SK-N-SH (cell line): Measurements from ENCODE around the gene C2CD3. TPM values are rescaled to one million over a fixed set of nuclear protein-coding genes. Genes with fewer than 3 reads are reported as not detected.

Source experiments
- CTCF ChIA-PET: fragments of 300-600, 350-600 bp; formaldehyde crosslinking; extraction: SDS; loops from one replicate; lab custom pipeline; 2021; lab: Yijun Ruan, JAX
- POLR2A ChIA-PET: fragments of 350-600 bp; sonication (Branson Sonifier 250); formaldehyde crosslinking; extraction: SDS; loops from one replicate; lab custom pipeline; 2020; ENCODE audit warnings: antibody characterized with exemption, inconsistent platforms; lab: Yijun Ruan, JAX
- DNase-seq: peaks from one replicate; pipeline ENCODE4 v3.0.0; 2012
- H2AFZ ChIP-seq: fragments of 200-600 bp; sonication (generic); 2 replicates; pipeline ENCODE4 v1.8.1; 2016; ENCODE audit warnings: antibody characterized with exemption, mild to moderate bottlenecking, low read depth
- H3F3A ChIP-seq: fragments of 200-600 bp; sonication (generic); replicated peaks from 2 replicates; pipeline ENCODE3; 2016; ENCODE audit warnings: antibody characterized with exemption, mild to moderate bottlenecking; ENCODE audit not compliant: insufficient read depth
- H3K27ac ChIP-seq, 2 experiments: fragments of 200-500 bp in 1 of 2; fragments of 200-600 bp in 1 of 2; sonication (Bioruptor generic) in 1 of 2; sonication (generic), shearing (Covaris generic) in 1 of 2; 2 replicates each; pipeline versions ENCODE4 v1.5.1 to v1.6.1; 2014 to 2016; ENCODE audit warnings: low read depth in 2 of 2, inconsistent platforms in 1 of 2, low read length in 1 of 2, mild to moderate bottlenecking in 1 of 2, mixed read lengths in 1 of 2
- H3K27me3 ChIP-seq: fragments of 200-600 bp; sonication (generic), shearing (Covaris generic); 2 replicates; pipeline ENCODE4 v1.6.1; 2016; ENCODE audit warnings: mixed run types; ENCODE audit not compliant: insufficient read depth
- H3K36me3 ChIP-seq, 2 experiments: fragments of 200-500 bp in 1 of 2; fragments of 200-600 bp in 1 of 2; sonication (Bioruptor generic) in 1 of 2; sonication (generic) in 1 of 2; replicated peaks in 1 of 2; 2 replicates each; pipeline versions ENCODE3 to v1.5.1; 2014 to 2016; ENCODE audit warnings: low read length in 1 of 2, mild to moderate bottlenecking in 1 of 2; ENCODE audit not compliant: insufficient read depth in 2 of 2, control insufficient read depth in 1 of 2
- H3K4me1 ChIP-seq, 2 experiments: fragments of 200-500 bp in 1 of 2; fragments of 200-600 bp in 1 of 2; sonication (Bioruptor generic) in 1 of 2; sonication (generic), shearing (Covaris generic) in 1 of 2; 2 replicates each; pipeline versions ENCODE4 v1.5.1 to v1.6.1; 2014 to 2016; ENCODE audit warnings: low read depth in 1 of 2, low read length in 1 of 2, mixed run types in 1 of 2; ENCODE audit not compliant: insufficient read depth in 2 of 2, control insufficient read depth in 1 of 2
- H3K4me2 ChIP-seq: fragments of 200-600 bp; sonication (generic), shearing (Covaris generic); 2 replicates; pipeline ENCODE4 v1.6.1; 2017; ENCODE audit warnings: mixed run types
- H3K4me3 ChIP-seq, 2 experiments: fragments of 200-500 bp in 1 of 2; fragments of 200-600 bp in 1 of 2; sonication (Bioruptor generic) in 1 of 2; sonication (generic), shearing (Covaris generic) in 1 of 2; 2 replicates each; pipeline versions ENCODE4 v1.5.1 to v1.8.1; 2014 to 2016; ENCODE audit warnings: low read depth in 2 of 2, inconsistent platforms in 1 of 2, low read length in 1 of 2, mild to moderate bottlenecking in 1 of 2, mixed read lengths in 1 of 2, moderate library complexity in 1 of 2
- H3K79me2 ChIP-seq: fragments of 200-600 bp; sonication (generic); 2 replicates; pipeline ENCODE4 v1.8.1; 2017; ENCODE audit warnings: mild to moderate bottlenecking; ENCODE audit not compliant: insufficient read depth
- H3K9ac ChIP-seq: fragments of 200-600 bp; sonication (generic); 2 replicates; pipeline ENCODE4 v1.6.1; 2017; ENCODE audit warnings: mixed run types
- H3K9me2 ChIP-seq: fragments of 200-600 bp; sonication (generic); 2 replicates; pipeline ENCODE4 v1.6.1; 2017; ENCODE audit warnings: mixed run types
- H3K9me3 ChIP-seq: fragments of 200-600 bp; sonication (generic); 2 replicates; pipeline ENCODE4 v1.6.1; 2017; ENCODE audit warnings: mixed run types, mild to moderate bottlenecking, moderate library complexity
- H4K20me1 ChIP-seq: fragments of 200-600 bp; sonication (generic); 2 replicates; pipeline ENCODE4 v1.6.1; 2017; ENCODE audit warnings: mild to moderate bottlenecking, mixed run types; ENCODE audit not compliant: insufficient read depth
- CHD2 ChIP-seq: fragments of 150-350 bp; IDR thresholded peaks from 2 replicates; pipeline ENCODE4 v1.6.1; 2018; ENCODE audit warnings: low read length; ENCODE audit not compliant: partially characterized antibody
- CTCF ChIP-seq: fragments of 200-600 bp; sonication (generic); IDR thresholded peaks from 2 replicates; pipeline ENCODE4 v1.6.1; 2017; ENCODE audit warnings: antibody characterized with exemption, mild to moderate bottlenecking, moderate library complexity
- EP300 ChIP-seq, 2 experiments: IDR thresholded peaks; 2 replicates each; pipeline versions ENCODE4 v1.4.0 to v1.6.1; 2012; ENCODE audit warnings: borderline replicate concordance in 1 of 2, low read depth in 1 of 2, low read length in 1 of 2
- FOSL2 ChIP-seq: IDR thresholded peaks from 2 replicates; pipeline ENCODE4 v1.4.0; 2012; ENCODE audit warnings: low read depth, mild to moderate bottlenecking, moderate library complexity, borderline replicate concordance
- FOXJ3 ChIP-seq: sonication (generic); formaldehyde crosslinking; IDR thresholded peaks from 2 replicates; pipeline ENCODE4 v1.5.1; 2020; ENCODE audit warnings: mild to moderate bottlenecking, missing genetic modification reagents
- GABPA ChIP-seq: IDR thresholded peaks from 2 replicates; pipeline ENCODE4 v1.4.0; 2012; ENCODE audit warnings: low read depth, mild to moderate bottlenecking
- GATA2 ChIP-seq: sonication (generic); formaldehyde crosslinking; IDR thresholded peaks from 2 replicates; pipeline ENCODE4 v1.5.0; 2020; ENCODE audit warnings: mild to moderate bottlenecking, missing genetic modification reagents
- IRF3 ChIP-seq: fragments of 150-350 bp; IDR thresholded peaks from 2 replicates; pipeline ENCODE4 v1.6.1; 2016; ENCODE audit warnings: mild to moderate bottlenecking, low read depth, low read length
- MAX ChIP-seq: IDR thresholded peaks from 2 replicates; pipeline ENCODE4 v1.4.0; 2012; ENCODE audit warnings: low read depth
- PBX3 ChIP-seq: IDR thresholded peaks from 2 replicates; pipeline ENCODE4; 2012
- POLR2AphosphoS5 ChIP-seq: IDR thresholded peaks from 2 replicates; pipeline ENCODE4 v1.6.1; 2012; ENCODE audit warnings: low read depth, low read length
- REST ChIP-seq: IDR thresholded peaks from 2 replicates; pipeline ENCODE4 v1.6.1; 2012; ENCODE audit warnings: mild to moderate bottlenecking, low read depth, low read length, moderate library complexity
- RFX5 ChIP-seq: IDR thresholded peaks from 2 replicates; pipeline ENCODE4 v1.6.1; 2012; ENCODE audit warnings: mild to moderate bottlenecking, improper control_type of control experiment, low read length
- RXRA ChIP-seq: IDR thresholded peaks from 2 replicates; pipeline ENCODE4 v1.4.0; 2012; ENCODE audit warnings: low read depth, mild to moderate bottlenecking, borderline replicate concordance
- SMC3 ChIP-seq: IDR thresholded peaks from 2 replicates; pipeline ENCODE4 v1.6.1; 2012; ENCODE audit warnings: low read depth, low read length, improper control_type of control experiment
- TCF12 ChIP-seq: IDR thresholded peaks from 2 replicates; pipeline ENCODE4 v1.4.0; 2012
- TEAD4 ChIP-seq: IDR thresholded peaks from 2 replicates; pipeline ENCODE4 v1.4.0; 2012; ENCODE audit warnings: mild to moderate bottlenecking, borderline replicate concordance; ENCODE audit not compliant: insufficient read depth
- YY1 ChIP-seq: IDR thresholded peaks from 2 replicates; pipeline ENCODE4 v1.4.0; 2012; ENCODE audit warnings: low read depth, mild to moderate bottlenecking
- WGBS: methylation state at CpG from one replicate; pipeline ENCODE4 v1.1.6; 2017; ENCODE audit warnings: low lambda C conversion rate; 5-methylcytosine and 5-hydroxymethylcytosine counted together
- polyA plus RNA-seq, 3 experiments: library from polyadenylated mRNA; depleted of rRNA; stranded (reverse); fragments of >200 nt; gene quantifications; 2 replicates each; pipeline ENCODE4 v1.2.3, GENCODE V29; 2012
- TF ChIP-seq, protein P1 (sequence below): fragments of 150-350 bp; IDR thresholded peaks from 2 replicates; pipeline ENCODE4 v1.6.1; 2017; ENCODE audit warnings: antibody characterized with exemption, low read length, low read depth, borderline replicate concordance

The C2CD3 gene
- polyA plus RNA-seq, 1 of the 3 experiments (the other 2 are of a cell fraction): 7.0 TPM

- CTCF ChIA-PET: interaction anchor here (0.6 kb wide), 1 partner anchor 496 kb away, joined by 3 read pairs; no protein-coding TSS in a partner anchor
- Histone ChIP-seq H3K9me3 (no peaks in the 10 kb centered on the region), H3K4me3 (no peak overlapping the region), H2AFZ (no peak overlapping the region), H4K20me1 (no peaks in the 10 kb centered on the region), H3K9ac (no peak overlapping the region), H3K79me2 (no peaks in the 10 kb centered on the region), H3K27ac (no peak overlapping the region), H3K27me3 (no peaks in the 10 kb centered on the region), H3K9me2 (no peaks in the 10 kb centered on the region), H3K4me1 (no peaks in the 10 kb centered on the region), H3K36me3 (peaks cover 0 to 12% of the 10 kb centered on the region in 2 experiments), H3F3A (no peaks in the 10 kb centered on the region), H3K4me2 (no peak overlapping the region)
- WGBS: 84% methylated on average over 4 of the region's 4 CpGs
- DNase-seq: no peak
- no peak for TF ChIP-seq POLR2AphosphoS5
- TF ChIP-seq GABPA: no peak
- no peak for TF ChIP-seq FOXJ3 (CRISPR knock-in tag)
- TF ChIP-seq TEAD4: no peak
- no peak for TF ChIP-seq MAX
- TF ChIP-seq EP300 (IDR thresholded peaks at IDR 0.05; ENCODE audit: borderline replicate concordance in 1 of 2, low read depth in 1 of 2, low read length in 1 of 2): no peak
- no peak for TF ChIP-seq RXRA
- TF ChIP-seq YY1: no peak
- TF ChIP-seq CHD2: no peak
- TF ChIP-seq FOSL2: no peak
- TF ChIP-seq, protein P1, sequence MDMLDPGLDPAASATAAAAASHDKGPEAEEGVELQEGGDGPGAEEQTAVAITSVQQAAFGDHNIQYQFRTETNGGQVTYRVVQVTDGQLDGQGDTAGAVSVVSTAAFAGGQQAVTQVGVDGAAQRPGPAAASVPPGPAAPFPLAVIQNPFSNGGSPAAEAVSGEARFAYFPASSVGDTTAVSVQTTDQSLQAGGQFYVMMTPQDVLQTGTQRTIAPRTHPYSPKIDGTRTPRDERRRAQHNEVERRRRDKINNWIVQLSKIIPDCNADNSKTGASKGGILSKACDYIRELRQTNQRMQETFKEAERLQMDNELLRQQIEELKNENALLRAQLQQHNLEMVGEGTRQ: no peak
- POLR2A ChIA-PET: no interaction called here
Observed at GRCh38 chr11:74002832-74003231, 168.0 kb downstream of the C2CD3 start.

DNA sequence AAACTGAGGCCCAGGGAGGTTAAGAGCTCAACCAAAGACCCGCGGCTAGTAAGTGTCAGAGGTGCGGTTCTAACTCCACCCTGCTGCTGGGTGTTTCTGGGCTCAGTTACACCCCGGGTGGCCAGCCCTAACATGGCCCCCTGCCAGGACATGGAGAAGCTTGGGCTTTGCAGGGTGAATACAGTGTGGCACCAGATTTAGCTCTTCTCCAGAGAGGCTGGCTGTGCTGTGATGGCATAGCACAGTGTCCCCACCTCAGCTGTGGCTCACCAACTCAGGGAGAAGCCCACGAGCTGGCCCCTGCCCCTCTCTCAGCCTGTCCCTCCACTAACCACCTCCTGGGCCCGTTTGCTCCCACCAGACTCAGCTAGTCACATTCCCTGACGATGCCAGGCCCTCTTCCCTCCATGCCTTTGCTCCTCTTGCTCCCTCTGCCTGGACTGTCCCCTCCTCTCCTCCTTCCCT lies 168.9 kb downstream of the C2CD3 start:
- Histone ChIP-seq H2AFZ (no peak overlapping the region), H3K4me3 (no peak overlapping the region), H4K20me1 (no peaks in the 10 kb centered on the region), H3K79me2 (no peaks in the 10 kb centered on the region), H3K36me3 (peaks cover 0 to 12% of the 10 kb centered on the region in 2 experiments), H3K4me1 (no peaks in the 10 kb centered on the region), H3K9ac (no peak overlapping the region), H3K27ac (no peak overlapping the region), H3F3A (no peaks in the 10 kb centered on the region), H3K4me2 (no peak overlapping the region), H3K27me3 (no peaks in the 10 kb centered on the region), H3K9me3 (no peaks in the 10 kb centered on the region), H3K9me2 (no peaks in the 10 kb centered on the region)
- CTCF ChIA-PET: no interaction called here
- POLR2A ChIA-PET: no interaction called here
- DNase-seq: no peak
- WGBS: 84% methylated on average over 7 of the region's 7 CpGs
- TF ChIP-seq PBX3: no peak
- no peak for TF ChIP-seq TCF12
- no peak for TF ChIP-seq GATA2 (CRISPR knock-in tag)
- no peak for TF ChIP-seq CTCF
- TF ChIP-seq EP300 (IDR thresholded peaks at IDR 0.05; ENCODE audit: borderline replicate concordance in 1 of 2, low read depth in 1 of 2, low read length in 1 of 2): no peak
- TF ChIP-seq FOXJ3 (CRISPR knock-in tag): no peak
- no peak for TF ChIP-seq SMC3
- TF ChIP-seq IRF3: no peak
- no peak for TF ChIP-seq REST
- no peak for TF ChIP-seq RFX5
- no peak for TF ChIP-seq CHD2
